Activated CD8-positive, alpha-beta memory T cell treated with anti-CD3 and anti-CD28 coated beads, Interleukin-2, amount 50 U/mL, for 1 hour (primary cell): Measurements from ENCODE around the gene DMAC2.
"Not testable (repeated sequence)": the region's sequence is repeated elsewhere in the genome, so short reads cannot be mapped to it uniquely, and the experiment has no call there.

ENCODE experiments used
- DNase-seq: peaks from one replicate; pipeline ENCODE4 v3.0.0-alpha.2; 2020; ENCODE audit errors: extremely low read depth

The DMAC2 gene

DNA sequence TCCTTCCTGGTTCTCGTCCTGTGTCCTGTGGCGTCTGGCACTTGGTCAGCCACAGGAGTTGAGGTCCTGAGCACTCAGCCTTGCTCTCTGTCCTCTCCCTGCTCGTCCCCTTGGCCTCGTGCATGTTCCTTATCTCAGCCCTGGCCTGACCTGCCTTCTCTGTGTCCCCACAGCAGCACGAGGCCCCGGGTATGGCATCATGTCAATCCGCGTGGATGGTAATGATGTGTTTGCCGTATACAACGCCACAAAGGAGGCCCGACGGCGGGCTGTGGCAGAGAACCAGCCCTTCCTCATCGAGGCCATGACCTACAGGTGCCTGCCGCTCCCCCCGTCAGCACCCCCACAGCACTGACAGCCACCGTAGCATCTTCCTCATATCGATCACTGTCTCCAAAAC, 17.3 kb downstream of the DMAC2 start:
- no peak for DNase-seq

DNA sequence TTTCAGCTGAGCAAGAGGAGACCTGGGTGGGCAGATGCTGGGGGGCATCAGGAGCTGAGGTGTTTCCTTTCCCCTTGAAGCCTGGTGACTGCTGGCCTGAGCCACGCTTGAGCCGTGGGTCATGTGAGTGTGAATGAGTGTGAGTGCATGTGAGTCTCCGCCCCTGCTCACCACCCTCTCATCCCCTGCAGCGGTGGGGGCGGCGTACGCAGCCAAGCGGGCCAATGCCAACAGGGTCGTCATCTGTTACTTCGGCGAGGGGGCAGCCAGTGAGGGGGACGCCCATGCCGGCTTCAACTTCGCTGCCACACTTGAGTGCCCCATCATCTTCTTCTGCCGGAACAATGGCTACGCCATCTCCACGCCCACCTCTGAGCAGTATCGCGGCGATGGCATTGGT, 17.7 kb downstream of the DMAC2 start:
- no peak for DNase-seq

DNA sequence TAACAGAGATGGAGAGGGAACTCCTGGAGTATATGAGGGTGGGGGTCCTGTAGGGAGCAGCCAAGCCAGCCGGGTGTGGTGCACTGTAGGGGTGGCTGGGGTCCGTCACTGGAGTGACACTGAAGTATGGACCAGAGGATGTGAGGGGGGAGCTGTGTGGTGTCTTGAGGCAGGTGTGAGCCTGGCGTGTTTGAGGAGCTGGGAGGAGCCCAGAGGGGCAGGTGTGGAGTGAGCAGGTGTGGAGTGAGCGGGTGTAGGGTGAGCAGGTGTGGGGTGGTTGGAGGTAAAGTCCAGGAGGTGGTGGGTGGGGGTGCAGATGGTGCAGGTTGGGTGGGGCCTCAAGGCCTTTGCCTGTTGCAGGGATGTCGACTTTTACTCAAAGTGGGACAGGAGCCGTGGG, 18.4 kb downstream of the DMAC2 start:
- DNase-seq = no peak

DNA sequence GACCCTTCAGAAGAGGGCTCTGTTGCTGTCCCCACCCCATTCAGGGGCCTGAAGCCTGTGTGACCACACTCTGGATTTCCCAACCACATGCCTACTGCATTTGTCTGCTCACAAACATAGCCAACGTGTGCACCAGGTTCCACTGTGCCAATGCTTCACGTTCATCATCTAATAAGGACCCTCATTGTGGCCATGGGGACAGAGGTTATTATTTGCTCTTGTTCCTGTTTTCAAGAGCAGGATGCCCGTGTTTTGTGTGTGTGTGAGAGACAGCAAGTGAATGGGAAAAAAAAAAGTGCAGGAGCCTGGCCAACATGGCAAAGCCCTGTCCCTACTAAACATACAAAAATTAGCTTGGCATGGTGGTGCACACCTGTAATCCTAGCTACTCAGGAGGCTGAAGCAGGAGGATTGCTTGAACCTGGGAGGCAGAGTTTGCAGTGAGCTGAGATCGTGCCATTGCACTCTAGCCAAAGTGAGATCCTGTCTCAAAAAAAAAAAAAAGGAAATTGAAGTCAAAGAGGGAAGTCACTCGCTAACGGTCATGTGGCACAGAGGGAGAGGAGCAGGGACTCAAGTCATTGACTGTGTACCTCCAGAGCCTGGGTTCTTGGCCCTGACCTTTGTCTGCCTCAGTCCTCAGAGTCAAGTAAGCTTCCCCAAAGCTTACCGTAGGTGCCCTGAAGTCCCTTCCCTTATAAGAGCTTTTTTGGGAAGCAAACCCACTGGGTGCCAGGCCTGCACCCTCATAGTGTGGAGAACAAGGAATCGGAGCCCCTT, 19.4 kb downstream of the DMAC2 start:
- DNase-seq = no peak

DNA sequence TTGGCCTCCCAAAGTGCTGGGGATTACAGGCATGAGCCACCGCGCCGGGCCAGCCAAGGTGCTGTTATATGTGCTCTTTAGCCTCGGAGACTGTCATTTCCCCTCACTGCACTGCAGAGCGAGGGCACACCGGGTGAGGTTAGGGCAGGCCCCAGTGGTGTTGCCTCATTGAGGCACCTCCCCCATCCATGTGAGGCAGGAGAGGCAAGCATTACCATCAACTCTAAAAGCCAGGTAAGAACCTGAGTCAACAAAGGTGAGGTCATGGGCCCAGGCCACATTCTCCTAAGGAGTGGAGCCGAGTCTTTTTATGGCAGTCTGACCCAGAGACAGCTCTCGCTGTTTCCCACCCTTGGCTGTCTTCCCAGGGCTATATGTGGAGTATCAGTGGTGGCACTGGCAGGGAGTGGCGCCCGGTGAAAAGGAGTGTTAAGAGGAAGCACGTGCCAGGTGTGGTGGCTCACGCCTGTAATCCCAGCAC, 23.5 kb downstream of the DMAC2 start:
- no peak for DNase-seq

DNA sequence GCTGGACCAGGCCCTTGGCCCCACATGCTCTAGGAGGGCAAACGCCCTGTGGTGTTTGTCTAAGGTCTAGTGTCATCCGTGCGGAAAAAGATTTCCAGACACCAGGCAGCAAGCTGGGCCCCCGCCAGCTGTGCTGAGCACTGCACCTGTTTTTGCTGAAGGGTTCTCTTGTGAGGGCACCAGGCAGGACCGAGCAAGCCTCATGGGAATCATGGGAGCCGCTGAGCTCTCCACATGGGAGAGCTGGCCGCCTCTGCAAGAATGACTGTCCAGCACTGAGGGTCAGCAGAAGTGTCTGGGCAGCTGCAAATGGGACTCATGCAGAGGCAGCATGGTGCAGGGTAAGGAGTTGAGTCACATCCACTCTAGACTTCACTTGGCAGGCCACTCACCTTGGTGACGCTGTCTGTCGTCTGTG, 24.5 kb downstream of the DMAC2 start:
- no peak for DNase-seq

DNA sequence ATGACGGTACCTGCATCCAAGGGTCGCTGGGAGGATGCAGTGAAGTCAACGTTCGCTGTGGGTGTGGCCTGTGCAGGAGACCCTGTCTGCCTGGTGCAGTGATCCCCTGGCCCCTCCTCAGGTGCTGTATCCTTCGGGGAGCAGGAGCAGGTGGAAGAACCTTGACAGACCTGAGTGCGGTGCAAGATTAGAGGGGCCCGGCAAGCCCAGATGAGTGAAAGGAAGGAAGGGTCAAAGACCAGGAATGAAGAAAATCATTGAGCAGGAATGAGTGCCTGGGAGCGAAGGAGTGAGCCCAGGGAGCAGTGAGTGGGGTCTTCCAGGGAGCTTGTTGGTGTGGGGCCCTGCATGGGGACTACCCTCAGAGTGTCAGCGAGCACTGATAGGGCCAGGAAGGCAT, 25.3 kb downstream of the DMAC2 start:
- DNase-seq = no peak

DNA sequence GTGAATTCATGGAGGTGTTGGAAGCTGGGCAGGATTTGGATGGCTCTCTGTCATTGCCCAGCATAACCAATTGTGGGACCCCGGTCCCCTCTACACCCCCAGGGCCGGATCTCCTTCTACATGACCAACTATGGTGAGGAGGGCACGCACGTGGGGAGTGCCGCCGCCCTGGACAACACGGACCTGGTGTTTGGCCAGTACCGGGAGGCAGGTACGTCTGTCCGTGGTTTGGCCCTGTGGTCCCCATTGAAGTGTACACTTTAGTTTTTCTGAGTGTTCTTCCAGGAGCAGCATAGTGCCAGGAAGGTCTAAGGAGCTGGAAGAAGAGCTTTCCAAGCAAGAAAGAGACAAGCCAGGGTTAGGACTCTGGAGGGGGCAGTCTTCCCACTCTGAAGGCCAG, 25.8 kb downstream of the DMAC2 start:
- DNase-seq = no peak

DNA sequence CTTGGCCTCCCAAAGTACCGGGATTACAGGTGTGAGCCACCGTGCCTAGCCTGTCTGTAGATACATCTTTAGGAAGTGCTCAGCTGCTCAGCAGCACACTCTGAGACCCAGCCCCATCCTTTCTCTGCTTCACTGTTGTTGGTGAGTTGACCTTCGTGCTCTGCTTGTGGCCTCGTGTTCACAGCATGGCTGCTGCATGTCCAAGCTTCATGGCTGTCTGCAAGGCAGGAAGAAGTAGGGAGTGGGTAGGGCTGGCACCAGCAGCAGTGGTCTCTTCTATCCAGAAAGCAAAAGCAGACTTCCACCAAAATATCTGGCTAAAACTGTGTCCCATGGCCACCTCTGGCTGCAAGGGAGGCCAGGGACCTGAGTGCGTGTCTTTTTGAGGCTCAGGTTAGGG, 26.8 kb downstream of the DMAC2 start:
- DNase-seq = no peak

DNA sequence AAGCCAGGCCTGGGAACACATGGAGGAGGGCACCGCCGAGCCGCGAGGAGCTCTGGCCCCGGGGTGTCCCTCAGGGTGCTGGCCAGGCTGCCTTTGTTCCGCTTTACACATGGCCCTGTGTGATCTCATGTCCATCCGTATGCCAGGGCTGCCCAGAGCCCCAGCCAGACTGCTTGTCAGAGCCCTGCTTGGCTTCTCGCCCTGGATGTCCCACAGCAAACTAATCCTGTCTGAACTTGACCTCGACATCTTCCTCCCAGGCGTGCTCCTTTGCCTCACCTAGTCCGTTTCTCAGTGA, 27.8 kb downstream of the DMAC2 start:
- no peak for DNase-seq

DNA sequence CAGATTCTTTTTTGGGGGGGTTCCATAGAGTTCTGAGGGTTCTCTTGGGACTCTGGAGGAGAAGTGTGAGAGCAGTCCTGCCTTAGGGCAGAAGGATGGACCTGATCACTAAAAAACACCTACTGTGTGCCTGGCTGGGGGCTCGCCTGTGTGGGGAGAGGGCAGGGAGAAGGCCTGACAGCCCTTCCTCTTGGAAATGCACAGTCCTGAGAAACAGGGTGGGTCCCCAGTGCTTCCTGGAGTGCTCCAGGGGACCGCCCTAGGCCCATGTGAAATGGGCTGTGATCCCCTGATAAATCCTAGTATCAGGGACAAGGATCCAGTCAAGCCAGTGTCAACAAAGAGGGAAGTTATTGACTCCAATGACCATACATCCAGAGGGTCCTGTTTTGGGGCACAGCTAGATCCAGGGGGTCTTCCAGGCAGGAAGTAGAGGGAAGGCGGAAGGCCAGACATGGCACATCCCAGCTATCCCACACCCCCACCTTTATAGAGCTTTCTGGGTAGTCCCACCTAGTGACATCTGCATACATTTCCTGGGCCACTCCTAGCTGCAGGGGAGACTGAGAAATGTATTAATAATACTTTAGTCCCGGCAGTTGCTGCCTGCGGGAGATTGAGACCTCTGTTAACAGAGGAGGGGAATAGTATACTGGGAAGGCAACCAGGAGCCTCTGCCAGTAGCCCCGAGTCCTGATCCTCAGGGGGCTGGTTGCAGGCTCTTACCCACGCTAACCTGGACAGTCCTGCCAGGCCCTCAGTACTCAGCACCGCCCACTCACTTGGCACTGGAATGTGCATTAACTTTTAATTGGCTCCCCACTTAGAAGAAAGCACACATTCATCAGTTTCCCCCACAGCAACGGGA, 28.4 kb downstream of the DMAC2 start:
- no peak for DNase-seq

DNA sequence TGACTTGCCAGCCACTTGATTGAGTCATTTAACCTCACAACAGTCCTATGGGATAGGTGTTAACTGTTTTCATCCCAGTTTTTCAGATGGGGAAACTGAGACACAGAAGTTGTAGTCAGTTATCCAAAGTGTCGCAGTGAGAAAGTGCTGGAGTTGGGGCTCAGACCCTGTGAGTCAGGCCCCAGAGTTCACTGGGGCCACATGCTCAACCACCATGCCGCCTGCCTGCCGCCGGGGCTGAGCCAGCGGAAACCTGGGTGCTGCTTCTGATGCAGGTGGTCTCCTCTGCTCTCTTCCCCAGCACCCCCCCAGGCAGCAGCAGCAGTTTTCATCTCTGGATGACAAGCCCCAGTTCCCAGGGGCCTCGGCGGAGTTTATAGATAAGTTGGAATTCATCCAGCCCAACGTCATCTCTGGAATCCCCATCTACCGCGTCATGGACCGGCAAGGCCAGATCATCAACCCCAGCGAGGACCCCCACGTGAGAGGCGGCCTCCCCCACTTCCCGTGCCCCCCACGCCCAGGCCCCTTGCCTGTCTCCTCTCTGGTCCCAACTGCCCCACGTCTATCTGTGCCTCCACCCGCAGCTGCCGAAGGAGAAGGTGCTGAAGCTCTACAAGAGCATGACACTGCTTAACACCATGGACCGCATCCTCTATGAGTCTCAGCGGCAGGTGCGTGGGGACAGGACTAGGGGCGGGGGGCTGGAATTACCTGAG, 29.2 kb downstream of the DMAC2 start:
- DNase-seq = no peak

DNA sequence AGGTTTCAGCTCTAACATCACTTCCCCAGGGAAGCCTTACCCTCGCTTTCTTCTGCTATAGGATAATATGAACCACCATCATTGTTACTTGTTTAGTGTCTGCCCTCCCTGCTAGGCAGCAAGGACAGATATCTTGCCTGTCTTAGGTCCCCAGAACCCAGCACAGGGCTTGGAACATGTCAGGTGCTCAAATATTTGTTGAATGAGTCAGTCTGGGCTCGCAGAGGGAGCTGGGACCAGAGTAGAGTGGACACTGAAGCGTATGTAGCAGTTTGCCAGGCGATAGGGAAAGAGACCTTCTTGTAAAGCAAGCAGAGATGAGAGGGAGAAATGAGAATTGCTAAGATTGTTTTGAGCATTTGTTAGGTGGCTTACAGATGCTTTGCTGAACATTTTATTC, 30.4 kb downstream of the DMAC2 start:
- no peak for DNase-seq

DNA sequence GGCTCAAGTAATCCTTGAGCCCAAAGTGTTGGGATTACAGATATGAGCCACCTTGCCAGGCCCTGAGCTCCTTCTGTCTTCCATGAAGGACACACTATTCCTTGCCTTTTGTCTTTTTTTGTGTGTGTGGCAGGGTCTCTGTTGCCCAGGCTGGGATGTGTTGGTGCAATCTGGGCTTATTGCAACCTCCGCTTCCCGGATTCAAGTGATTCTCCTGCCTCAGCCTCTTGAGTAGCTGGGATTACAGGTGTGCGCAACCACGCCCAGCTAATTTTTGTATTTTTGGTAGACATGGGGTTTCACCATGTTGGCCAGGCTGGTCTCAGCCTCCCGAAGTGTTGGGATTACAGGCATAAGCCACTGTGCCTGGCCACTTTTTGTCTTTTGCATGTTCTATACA, 30.9 kb downstream of the DMAC2 start:
- DNase-seq = not testable (repeated sequence)

DNA sequence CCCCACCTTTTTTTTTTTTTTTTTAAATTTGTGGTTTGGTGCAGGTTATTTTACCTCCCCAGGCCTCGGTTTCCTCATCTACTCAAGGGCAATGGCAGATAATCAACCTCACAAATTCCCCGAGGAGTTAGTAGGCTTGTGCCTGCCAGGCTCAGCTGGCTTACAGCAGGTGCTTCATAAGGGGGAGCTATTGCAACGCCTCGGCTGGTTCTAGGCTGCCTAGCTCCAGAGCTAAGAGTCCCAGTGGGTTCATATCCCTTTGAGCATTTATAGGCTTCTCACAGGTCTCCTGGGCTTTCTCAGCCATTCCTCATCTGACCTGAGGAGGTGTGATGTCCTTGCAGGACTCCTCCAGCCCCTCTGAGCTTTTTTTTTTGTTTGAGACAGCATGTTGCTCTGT, 31.5 kb downstream of the DMAC2 start:
- no peak for DNase-seq

DNA sequence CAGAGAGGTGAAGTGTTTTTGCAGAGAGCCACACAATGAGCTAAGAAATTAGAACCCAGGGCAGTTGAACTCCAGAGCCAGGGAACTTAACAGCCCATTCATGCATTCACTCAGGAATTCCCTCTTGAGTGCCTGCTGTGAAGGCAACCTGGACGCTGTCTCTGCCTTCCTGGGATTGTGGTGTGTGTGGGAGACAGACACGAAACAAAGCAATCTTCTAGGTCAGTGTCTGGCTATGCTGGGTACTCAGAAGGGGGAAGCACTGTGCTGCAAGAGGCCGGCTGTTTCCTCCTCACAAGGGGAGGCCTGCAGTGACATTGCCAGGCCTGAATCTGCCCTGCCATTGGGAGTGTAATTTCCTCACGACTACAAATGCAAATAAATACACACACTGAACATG, 32.4 kb downstream of the DMAC2 start:
- DNase-seq = no peak

DNA sequence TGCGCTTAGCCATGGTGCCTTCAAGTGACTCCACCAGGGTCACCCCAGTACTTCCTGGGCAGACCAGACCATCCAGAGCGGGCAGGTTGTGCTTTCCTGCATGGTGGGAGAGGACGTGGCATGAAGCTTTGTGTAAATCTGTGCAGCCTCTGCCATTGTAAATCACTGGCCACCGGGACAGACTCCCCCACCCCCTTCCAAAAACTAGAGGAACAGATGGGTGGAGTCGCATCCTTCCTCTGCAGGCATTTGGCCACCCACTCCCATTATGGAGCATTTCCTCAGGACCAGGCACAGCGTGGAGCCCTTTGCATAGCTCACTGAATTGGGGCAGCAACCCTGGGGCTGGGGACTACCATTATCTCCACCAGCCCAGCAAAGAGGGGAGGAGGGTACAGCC, 33.9 kb downstream of the DMAC2 start:
- DNase-seq = no peak

DNA sequence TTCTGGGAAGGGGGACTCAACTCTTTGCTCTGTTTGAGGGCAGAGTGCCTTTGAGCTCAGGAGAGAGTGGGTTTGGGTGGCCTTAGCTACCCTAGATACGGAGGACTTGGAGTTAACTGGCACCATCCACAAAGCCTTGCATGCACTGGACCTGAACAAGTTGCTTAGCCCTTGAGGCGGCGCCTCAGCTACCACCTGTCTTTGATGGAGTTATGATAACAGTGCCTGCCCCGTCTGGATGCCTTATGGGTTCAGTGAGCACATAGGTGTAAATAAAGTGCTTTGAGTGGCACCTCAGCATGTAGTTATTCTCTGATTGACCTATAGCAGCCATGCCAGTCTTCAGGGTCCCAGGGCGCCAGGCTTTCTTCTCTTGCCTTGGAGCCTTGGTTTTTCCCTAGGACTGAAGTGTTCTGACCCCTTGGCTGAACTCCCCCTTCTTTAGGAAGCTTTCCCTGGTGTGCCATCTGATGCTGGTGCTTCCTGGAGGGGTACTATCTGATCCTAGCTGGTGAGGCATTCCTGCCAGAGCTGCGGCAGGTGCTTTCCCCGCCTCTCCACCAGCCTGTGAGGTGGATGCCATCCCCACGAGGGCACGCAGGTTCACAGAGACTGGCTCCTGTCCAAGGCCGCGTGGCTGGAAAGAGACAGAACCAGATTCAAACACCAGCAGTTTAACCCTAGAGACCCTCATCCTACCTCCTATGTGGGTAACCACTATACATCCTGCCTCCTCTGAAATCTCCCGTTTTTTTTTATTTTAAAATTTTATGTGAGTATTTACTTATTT, 36.3 kb downstream of the DMAC2 start:
- DNase-seq = no peak

DNA sequence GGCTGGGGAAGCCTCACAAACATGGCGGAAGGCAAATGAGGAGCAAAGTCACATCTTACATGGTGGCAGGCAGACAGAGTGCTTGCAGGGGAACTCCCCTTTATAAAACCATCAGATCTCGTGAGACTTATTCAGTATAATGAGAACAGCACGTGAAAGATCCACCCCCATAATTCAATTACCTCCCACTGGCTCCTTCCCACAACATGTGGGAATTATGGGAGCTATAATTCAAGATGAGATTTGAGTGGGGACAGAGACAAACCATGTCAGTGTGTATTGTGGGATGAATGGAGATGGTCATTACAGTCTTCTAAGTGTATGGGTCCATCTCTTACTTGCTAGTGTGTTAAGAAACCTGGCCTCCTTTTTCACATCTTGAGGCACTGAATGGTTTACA, 37.7 kb downstream of the DMAC2 start:
- no peak for DNase-seq

DNA sequence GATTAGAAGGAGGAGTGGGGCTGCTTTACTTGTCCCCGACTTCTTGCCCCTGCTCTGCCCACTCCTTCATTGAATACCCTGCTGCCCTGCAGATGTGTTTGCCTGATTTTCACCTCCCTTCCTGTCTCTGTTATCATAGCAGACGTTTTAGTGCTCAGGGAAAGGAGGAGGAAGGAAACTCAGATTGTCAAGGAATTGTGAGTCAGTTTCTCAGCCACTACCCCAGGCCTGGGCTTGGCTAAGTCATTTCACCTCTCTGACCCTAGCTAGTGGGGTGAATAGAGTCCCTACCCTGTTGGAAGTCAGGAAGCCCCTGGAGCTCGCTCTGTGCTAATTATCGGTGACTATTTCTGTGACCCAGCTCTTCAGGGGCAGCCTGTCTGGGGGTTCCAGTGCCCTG, 38.2 kb downstream of the DMAC2 start:
- no peak for DNase-seq

DNA sequence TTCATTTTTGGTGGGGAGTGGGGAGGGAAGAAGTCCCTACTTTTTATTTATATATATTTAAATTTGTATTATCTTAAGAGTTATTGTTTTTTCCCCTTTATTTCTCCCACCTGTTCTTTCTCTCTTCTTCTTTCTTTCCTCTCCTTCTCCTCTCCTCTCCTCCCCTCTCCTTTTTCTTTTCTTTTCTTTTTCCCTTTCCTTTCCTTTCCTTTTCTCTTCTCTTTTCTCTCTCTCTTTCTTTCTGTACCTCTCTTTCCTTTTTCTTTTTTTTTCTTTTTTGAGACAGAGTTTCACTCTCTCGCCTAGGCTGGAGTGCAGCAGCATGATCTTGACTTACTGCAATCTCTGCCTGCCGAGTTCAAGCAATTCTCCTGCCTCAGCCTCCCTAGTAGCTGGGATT, 40.2 kb downstream of the DMAC2 start:
- no peak for DNase-seq

DNA sequence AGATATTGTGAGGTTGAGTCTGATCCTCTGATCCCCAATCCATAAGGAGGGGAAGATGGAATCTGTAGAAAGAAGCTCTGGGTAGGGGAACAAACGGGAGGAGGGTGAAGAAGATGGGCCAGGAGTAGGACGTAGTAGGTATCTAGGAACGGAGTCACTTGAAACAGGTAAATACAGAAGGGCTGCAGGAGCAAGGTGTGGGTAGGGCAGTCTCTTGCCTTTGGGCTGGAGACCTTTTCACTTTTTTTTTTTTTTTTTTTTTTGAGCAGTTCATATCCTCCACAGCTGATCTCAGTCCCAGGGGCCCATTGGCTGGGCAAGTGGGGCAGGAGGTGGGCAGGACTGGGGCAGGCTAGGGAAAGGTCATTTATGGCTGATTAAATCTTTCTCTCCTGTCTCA, 40.6 kb downstream of the DMAC2 start:
- DNase-seq = no peak
